Measurements from ENCODE around the gene WDR5. TPM values are rescaled to one million over a fixed set of nuclear protein-coding genes. Genes with fewer than 3 reads are reported as not detected.

The WDR5 gene
- total RNA-seq, 1 experiment from 2014 or later: 76.4 TPM

- POLR2A ChIA-PET (ENCODE audit: low non-redundant PET): no interaction called here
- no peak for DNase-seq (ENCODE audit: low spot score)
- Histone ChIP-seq H3K9me3 (ENCODE audit: low read depth, low read length, poor library complexity, severe bottlenecking) (no peaks in the 10 kb centered on the region), H3K4me3 (ENCODE audit: low read depth, low read length, poor library complexity, severe bottlenecking) (no peak overlapping the region), H3K36me3 (ENCODE audit: insufficient read depth, low read length, poor library complexity, severe bottlenecking) (peaks cover 39% of the 10 kb centered on the region), H3K27me3 (replicated peaks; ENCODE audit: insufficient read depth, low read depth, low read length, poor library complexity) (no peaks in the 10 kb centered on the region), H3K4me1 (ENCODE audit: insufficient read depth, low read length, poor library complexity, severe bottlenecking) (peaks cover 36% of the 10 kb centered on the region), H3K27ac (ENCODE audit: low read depth, low read length, poor library complexity, severe bottlenecking) (no peak overlapping the region)
- no TSS peak for BruUV-seq (replicated peaks)
- no peak for TF ChIP-seq EZH2 (IDR thresholded peaks at IDR 0.05; ENCODE audit: borderline replicate concordance, low read depth, low read length, poor library complexity, severe bottlenecking)
- no peak for TF ChIP-seq CTCF (conservative IDR thresholded peaks at IDR 0.05; ENCODE audit: low read depth, low read length)
- CTCF ChIA-PET: no interaction called here
- intact Hi-C loops (cut with micrococcal nuclease; ENCODE audit: unreplicated experiment): no loop called here
Observed at GRCh38 chr9:134138292-134138691, 2.4 kb downstream of the WDR5 start.

DNA sequence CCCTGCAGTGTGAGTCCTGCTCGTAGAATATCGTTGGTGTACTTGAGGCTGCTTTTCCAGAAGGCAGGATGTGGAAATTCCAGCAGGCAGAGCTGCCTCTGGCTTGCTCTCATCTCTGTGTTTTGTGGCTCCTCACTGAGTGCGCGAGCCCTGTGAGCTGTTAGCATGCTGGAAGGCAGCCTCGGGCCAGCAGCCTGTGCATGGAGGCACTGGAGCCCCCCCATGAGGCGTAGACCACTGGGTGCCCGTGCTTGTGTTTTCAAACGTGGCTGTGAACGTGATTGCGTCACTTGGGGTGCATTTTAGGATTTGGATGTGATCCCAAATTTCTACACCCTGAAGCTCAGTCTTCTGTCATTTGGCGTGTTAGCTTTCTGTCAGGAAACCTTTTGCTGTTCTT lies 3.2 kb downstream of the WDR5 start:
- Histone ChIP-seq H3K4me3 (ENCODE audit: low read depth, low read length, poor library complexity, severe bottlenecking) (no peak overlapping the region), H3K9me3 (ENCODE audit: low read depth, low read length, poor library complexity, severe bottlenecking) (no peaks in the 10 kb centered on the region), H3K36me3 (ENCODE audit: insufficient read depth, low read length, poor library complexity, severe bottlenecking) (peaks cover 42% of the 10 kb centered on the region), H3K27ac (ENCODE audit: low read depth, low read length, poor library complexity, severe bottlenecking) (no peak overlapping the region), H3K4me1 (ENCODE audit: insufficient read depth, low read length, poor library complexity, severe bottlenecking) (peaks cover 36% of the 10 kb centered on the region), H3K27me3 (replicated peaks; ENCODE audit: insufficient read depth, low read depth, low read length, poor library complexity) (no peaks in the 10 kb centered on the region)
- BruUV-seq (replicated peaks): TSS peak; percentile 28
- TF ChIP-seq EZH2 (IDR thresholded peaks at IDR 0.05; ENCODE audit: borderline replicate concordance, low read depth, low read length, poor library complexity, severe bottlenecking) (no peak), CTCF (conservative IDR thresholded peaks at IDR 0.05; ENCODE audit: low read depth, low read length) (no peak)
- POLR2A ChIA-PET (ENCODE audit: low non-redundant PET): no interaction called here
- CTCF ChIA-PET: no interaction called here
- intact Hi-C loops (cut with micrococcal nuclease; ENCODE audit: unreplicated experiment): no loop called here
- peak; percentile 19 for DNase-seq (ENCODE audit: low spot score)

GRCh38 chr9:134141906-134142305 lies 6.0 kb downstream of the WDR5 start:
- CTCF ChIA-PET: no interaction called here
- Histone ChIP-seq H3K4me3 (ENCODE audit: low read depth, low read length, poor library complexity, severe bottlenecking) (no peak overlapping the region), H3K9me3 (ENCODE audit: low read depth, low read length, poor library complexity, severe bottlenecking) (no peaks in the 10 kb centered on the region), H3K27me3 (replicated peaks; ENCODE audit: insufficient read depth, low read depth, low read length, poor library complexity) (no peaks in the 10 kb centered on the region), H3K4me1 (ENCODE audit: insufficient read depth, low read length, poor library complexity, severe bottlenecking) (peaks cover 28% of the 10 kb centered on the region), H3K27ac (ENCODE audit: low read depth, low read length, poor library complexity, severe bottlenecking) (no peak overlapping the region), H3K36me3 (ENCODE audit: insufficient read depth, low read length, poor library complexity, severe bottlenecking) (peaks cover 64% of the 10 kb centered on the region)
- POLR2A ChIA-PET (ENCODE audit: low non-redundant PET): no interaction called here
- no TSS peak for BruUV-seq (replicated peaks)
- TF ChIP-seq CTCF (conservative IDR thresholded peaks at IDR 0.05; ENCODE audit: low read depth, low read length): no peak
- no peak for TF ChIP-seq EZH2 (IDR thresholded peaks at IDR 0.05; ENCODE audit: borderline replicate concordance, low read depth, low read length, poor library complexity, severe bottlenecking)
- intact Hi-C loops (cut with micrococcal nuclease; ENCODE audit: unreplicated experiment): no loop called here
- no peak for DNase-seq (ENCODE audit: low spot score)

Measured in A673 (cell line).